CD4-positive, alpha-beta T cell treated with Interleukin-2 at 100 ng/mL for 4 hours (primary cell): ENCODE measurements around the gene SGSM2.

Experiments used
- DNase-seq: peaks from one replicate; pipeline ENCODE4 v3.0.0-alpha.2; 2020; ENCODE audit warnings: low spot score

The SGSM2 gene

GRCh38 chr17:2421315-2422147 is 84.2 kb downstream of the SGSM2 start:
- no peak for DNase-seq

- no peak for DNase-seq
Observed at GRCh38 chr17:2423271-2423670, 86.0 kb downstream of the SGSM2 start.

GRCh38 chr17:2427215-2427614 is 89.9 kb downstream of the SGSM2 start:
- DNase-seq: no peak

- DNase-seq: no peak
Observed at GRCh38 chr17:2427910-2428309, 90.6 kb downstream of the SGSM2 start.
